Measurements from ENCODE around the gene IL31RA.

Gene IL31RA

GRCh38 chr5:55860709-55861108 is 9.6 kb downstream of the IL31RA start:
- DNase-seq = no peak

- no peak for DNase-seq
Observed at GRCh38 chr5:55864606-55865541, 13.7 kb downstream of the IL31RA start.

GRCh38 chr5:55865831-55866230 is 14.7 kb downstream of the IL31RA start:
- DNase-seq = no peak

GRCh38 chr5:55866485-55866884 is 15.3 kb downstream of the IL31RA start:
- no peak for DNase-seq

- no peak for DNase-seq
Observed at GRCh38 chr5:55866934-55867333, 15.8 kb downstream of the IL31RA start.

- DNase-seq = peak; percentile 12
Observed at GRCh38 chr5:55868846-55869245, 17.7 kb downstream of the IL31RA start.

GRCh38 chr5:55869847-55870246 is 18.7 kb downstream of the IL31RA start:
- DNase-seq = no peak

- DNase-seq = no peak
Observed at GRCh38 chr5:55873234-55873633, 22.1 kb downstream of the IL31RA start.

GRCh38 chr5:55877655-55878054 is 26.5 kb downstream of the IL31RA start:
- no peak for DNase-seq

GRCh38 chr5:55880453-55880852 is 29.3 kb downstream of the IL31RA start:
- DNase-seq = no peak

GRCh38 chr5:55885359-55885758 is 34.2 kb downstream of the IL31RA start:
- DNase-seq = no peak

GRCh38 chr5:55888205-55888604 is 37.0 kb downstream of the IL31RA start:
- DNase-seq = no peak

GRCh38 chr5:55892479-55892878 is 41.3 kb downstream of the IL31RA start:
- no peak for DNase-seq

GRCh38 chr5:55894135-55894534 is 43.0 kb downstream of the IL31RA start:
- no peak for DNase-seq

GRCh38 chr5:55895346-55895745 is 44.2 kb downstream of the IL31RA start:
- no peak for DNase-seq

GRCh38 chr5:55896238-55896637 is 45.1 kb downstream of the IL31RA start:
- DNase-seq = no peak

- DNase-seq = no peak
Observed at GRCh38 chr5:55896663-55897062, 45.5 kb downstream of the IL31RA start.

- DNase-seq = no peak
Observed at GRCh38 chr5:55897206-55897894, 46.2 kb downstream of the IL31RA start.

- peak; percentile 81 for DNase-seq
Observed at GRCh38 chr5:55897905-55898304, 46.7 kb downstream of the IL31RA start.

GRCh38 chr5:55899344-55899743 is 48.2 kb downstream of the IL31RA start:
- no peak for DNase-seq

- no peak for DNase-seq
Observed at GRCh38 chr5:55900068-55900467, 48.9 kb downstream of the IL31RA start.

GRCh38 chr5:55900776-55901175 is 49.6 kb downstream of the IL31RA start:
- no peak for DNase-seq

- no peak for DNase-seq
Observed at GRCh38 chr5:55902696-55903095, 51.5 kb downstream of the IL31RA start.

- DNase-seq = no peak
Observed at GRCh38 chr5:55903121-55903701, 52.1 kb downstream of the IL31RA start.

All from eye (tissue), 1 donor.